22Rv1 (cell line): Measurements from ENCODE around the gene RER1.

Experiments
- H3K27ac ChIP-seq: fragments of 450-650 bp; 2 replicates; pipeline ENCODE4 v1.5.1; 2017
- CTCF ChIP-seq: fragments of 450-650 bp; IDR thresholded peaks from 2 replicates; pipeline ENCODE4 v1.5.1; 2017; ENCODE audit warnings: mild to moderate bottlenecking
- ZFX ChIP-seq: fragments of 450-650 bp; IDR thresholded peaks from 2 replicates; pipeline ENCODE4 v1.6.1; 2017; ENCODE audit warnings: antibody characterized with exemption, borderline replicate concordance

RER1 gene

DNA sequence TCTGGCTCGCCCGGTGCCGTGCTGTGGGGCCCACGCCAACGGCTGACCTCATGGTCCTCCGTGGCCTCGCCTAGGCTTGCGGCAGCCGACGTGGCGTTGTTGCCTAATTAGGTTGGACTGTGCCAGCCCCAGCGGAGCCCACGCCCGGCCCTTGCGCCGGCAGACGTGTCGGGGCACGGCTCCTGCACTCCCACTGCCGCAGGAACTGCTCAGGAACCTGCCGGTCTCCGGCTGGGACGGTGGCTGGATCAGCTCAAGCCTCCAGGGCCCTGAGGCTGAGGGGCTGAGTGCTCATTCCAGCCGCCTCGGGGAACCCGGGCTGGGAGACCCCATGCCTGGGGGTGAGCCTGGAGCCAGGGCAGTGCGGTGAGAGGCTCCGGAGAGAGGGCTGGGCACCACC lies 36.8 kb downstream of the RER1 start:
- no peak for TF ChIP-seq CTCF
- H3K27ac ChIP-seq, result no peak overlapping the region

GRCh38 chr1:2429780-2430591 lies 38.3 kb downstream of the RER1 start:
- H3K27ac ChIP-seq, result no peak overlapping the region
- TF ChIP-seq CTCF (peak; percentile 45), ZFX (no peak)

DNA sequence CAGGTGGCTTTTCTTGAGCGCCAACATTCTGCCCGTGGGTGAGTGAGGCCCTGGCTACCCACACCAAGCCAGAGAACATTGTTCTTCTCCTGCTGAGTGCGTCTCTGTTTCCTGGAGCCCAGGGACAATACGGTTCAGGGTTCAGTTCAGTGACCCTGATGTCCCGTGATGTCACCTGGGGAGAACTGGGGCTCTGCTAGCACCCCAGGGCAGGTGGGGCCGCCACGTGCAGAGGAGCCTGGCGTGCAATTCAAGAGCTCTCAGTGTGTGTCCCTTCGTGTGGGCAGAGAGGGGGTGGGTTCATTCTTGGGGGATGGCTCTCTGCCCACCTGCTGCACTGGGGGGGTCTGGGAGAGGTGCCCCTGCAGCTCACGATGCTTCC lies 38.9 kb downstream of the RER1 start:
- H3K27ac ChIP-seq, result no peak overlapping the region
- TF ChIP-seq ZFX, result no peak
- TF ChIP-seq CTCF, result no peak

GRCh38 chr1:2431103-2431502 lies 39.5 kb downstream of the RER1 start:
- H3K27ac ChIP-seq, result no peak overlapping the region
- no peak for TF ChIP-seq CTCF
- TF ChIP-seq ZFX, result no peak

DNA sequence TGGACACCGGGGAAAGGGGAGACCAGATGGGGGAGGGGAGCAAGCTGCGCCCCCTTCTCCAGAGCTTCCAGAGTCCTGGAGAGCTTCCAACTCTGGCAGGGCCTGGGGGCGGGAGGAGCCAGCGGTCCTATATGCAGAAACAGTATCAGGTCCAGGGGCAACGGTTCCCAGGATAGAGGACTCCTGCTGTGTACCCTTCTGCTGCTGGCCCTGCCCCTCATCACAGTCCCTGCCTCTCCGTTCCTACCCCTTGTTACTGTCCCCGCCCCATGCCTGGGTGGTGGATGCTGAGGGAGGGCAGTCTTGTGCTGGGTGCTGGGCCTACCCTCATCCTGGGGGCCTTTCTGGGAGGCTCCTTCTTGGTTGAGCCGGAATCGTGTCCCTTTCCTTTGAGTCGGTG lies 39.9 kb downstream of the RER1 start:
- H3K27ac ChIP-seq, result no peak overlapping the region
- no peak for TF ChIP-seq CTCF
- TF ChIP-seq ZFX, result no peak

DNA sequence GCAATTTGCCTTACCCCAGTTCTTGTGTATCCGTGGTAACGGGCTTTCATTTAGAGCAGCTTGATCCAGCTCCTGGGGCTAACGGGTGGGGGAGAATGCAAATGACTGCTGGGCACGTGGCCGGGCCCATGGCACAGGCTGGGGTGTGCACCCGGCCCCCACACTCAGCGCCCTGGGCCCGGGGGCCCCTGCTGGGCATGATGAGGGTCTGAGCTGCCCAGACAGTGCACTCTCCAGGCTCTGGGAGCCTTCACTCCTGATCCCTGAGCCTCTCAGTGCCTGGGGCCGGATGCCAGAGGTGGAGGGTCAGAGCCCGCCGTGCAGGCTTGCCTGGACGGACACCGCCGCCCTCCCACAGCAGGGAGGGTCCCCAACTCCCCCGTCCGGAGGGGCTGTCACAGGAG lies 40.8 kb downstream of the RER1 start:
- no peak overlapping the region for H3K27ac ChIP-seq
- no peak for TF ChIP-seq ZFX
- no peak for TF ChIP-seq CTCF

- TF ChIP-seq ZFX (no peak), CTCF (no peak)
- H3K27ac ChIP-seq, result no peak overlapping the region
Measured at GRCh38 chr1:2433196-2433595, 41.6 kb downstream of the RER1 start.
